A549 treated with GW870086 at 1 μM for 4 hours (cell line): ENCODE data around the gene KRT6A. TPM values are rescaled to one million over a fixed set of nuclear protein-coding genes. Genes with fewer than 3 reads are reported as not detected.

ENCODE experiments used
- total RNA-seq: library from RNA; stranded (reverse); fragments of 200-300 nt; extraction: Qiagen RNA extraction; gene quantifications from 5 replicates; pipeline ENCODE4 v1.2.3, GENCODE V29; 2022; ENCODE audit warnings: low read depth

KRT6A gene
- 5.6 to 6.8 TPM (median 6.6 TPM) in 5 replicates for total RNA-seq

DNA sequence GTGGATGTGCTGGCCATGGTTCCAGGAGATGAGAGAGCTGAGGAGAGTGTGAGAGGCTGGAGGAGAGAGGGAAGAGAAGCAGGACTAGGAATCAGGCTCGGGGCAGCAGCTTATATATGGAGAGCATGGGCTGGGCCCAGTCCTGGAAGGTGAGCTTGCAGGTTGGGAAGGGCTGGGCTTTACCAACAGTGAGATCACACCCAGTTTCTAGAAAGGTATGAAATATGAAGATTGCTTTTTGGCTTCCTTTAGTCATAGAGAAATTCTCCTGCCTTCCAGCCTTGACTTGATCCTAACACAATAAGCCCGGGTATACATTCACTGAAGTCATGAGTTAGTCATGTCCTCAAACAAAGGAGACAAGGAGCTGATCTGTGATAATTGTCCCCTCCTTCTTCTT, at the start of gene KRT6A:
Gene KRT6A, minus strand, starts transcription at position 86 of the 400 bp plus-strand sequence. Its CDS starts 69 bp downstream, at position 17.

DNA sequence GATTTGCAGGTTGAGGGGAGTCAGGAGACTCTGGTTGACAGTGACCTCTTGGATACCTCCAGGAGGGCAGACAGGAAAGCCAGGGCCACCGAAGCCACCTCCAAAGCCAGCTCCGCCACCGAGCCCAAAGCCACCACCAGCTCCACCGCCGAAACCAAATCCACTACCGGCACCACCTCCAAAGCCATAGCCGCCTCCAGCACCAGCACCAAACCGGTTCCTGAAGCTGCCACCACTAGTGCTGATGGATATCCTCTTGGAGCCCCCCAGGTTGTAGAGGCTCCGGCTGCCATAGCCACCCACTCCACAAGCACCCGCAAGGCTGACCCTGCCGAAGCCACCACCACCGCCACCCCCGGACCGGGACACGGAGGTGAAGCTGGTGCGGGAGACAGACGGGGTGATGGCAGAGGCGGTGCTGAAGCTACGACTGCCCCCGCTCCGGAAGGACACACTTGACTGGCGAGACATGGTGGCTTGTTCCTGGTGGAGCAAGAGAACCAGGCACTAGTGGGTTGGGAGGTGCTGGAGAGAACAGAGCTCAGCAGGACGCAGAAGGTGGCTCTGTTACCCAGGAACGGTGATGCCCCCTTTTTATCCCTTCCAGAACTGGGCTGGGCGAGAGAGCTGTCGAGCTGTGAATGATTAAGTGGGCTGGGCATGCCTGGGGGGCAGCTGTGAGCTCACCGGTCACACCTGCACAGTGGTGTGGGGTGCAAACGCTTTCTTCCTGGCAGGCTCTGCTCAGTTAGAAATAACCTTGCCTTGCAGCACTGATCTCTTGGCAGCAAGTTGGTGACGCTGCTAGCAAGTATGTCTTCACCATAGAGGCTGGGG, 27.0 kb upstream of the KRT6A start, which contains the start of gene KRT5:
Gene KRT5, minus strand, starts transcription at position 569 of the 837 bp plus-strand sequence. Its CDS starts 98 bp downstream, at position 471.

DNA sequence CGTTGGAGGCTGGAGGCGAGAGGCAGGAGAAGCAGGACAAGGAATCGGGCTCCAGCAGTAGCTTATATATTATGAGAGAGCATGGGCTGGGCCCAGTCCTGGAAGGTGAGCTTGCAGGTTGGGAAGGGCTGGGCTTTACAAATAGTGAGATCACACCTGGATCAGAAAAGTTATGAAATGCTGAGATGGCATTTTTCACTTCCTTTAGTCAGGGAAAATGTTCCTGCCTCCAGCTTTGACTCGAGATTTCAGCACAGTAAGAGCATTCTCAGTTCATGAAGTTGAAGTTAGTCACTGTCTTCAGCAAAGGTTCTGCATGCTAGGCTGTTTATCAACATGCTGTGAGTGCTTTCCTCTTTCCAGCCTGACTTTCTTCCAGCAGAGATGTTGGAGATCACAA, 19.3 kb downstream of the KRT6A start, which contains the start of gene KRT6C:
Gene KRT6C, minus strand, starts transcription at position 38 of the 400 bp plus-strand sequence. CDS start 68 bp downstream, outside the sequence.

DNA sequence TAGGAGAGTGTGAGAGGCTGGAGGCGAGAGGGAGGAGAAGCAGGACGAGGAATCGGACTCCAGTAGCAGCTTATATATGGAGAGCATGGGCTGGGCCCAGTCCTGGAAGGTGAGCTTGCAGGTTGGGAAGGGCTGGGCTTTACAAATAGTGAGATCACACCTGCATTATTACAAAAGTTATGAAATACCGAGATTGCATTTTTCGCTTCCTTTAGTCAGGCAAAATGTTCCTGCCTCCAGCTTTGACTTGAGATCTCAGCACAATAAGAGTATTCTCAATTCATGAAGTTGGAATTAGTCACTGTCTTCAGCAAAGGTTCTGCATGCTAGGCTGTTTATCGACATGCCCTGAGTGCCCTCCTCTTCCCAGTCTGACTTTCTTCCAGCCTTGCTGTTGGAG, 41.0 kb downstream of the KRT6A start, which contains the start of gene KRT6B:
Gene KRT6B, minus strand, starts transcription at position 46 of the 400 bp plus-strand sequence. CDS start 68 bp downstream, outside the sequence.

Other genes with a start within 250 kb of the KRT6A start
- gene KRT86, start 218.6 kb downstream of the KRT6A start, total RNA-seq = 31.3 to 49.7 TPM (median 45.6 TPM) in 5 replicates
- gene KRT81, start 201.7 kb downstream of the KRT6A start, total RNA-seq = 3,338 to 4,063 TPM (median 3,935 TPM) in 5 replicates
- gene KRT83, start 171.9 kb downstream of the KRT6A start, total RNA-seq = 2.9 to 7.2 TPM (median 6.3 TPM) in 5 replicates
- not detected in 5 replicates for gene KRT85, start 125.8 kb downstream of the KRT6A start, total RNA-seq
- not detected in 5 replicates for gene KRT84, start 107.6 kb downstream of the KRT6A start, total RNA-seq
- gene KRT82, start 86.9 kb downstream of the KRT6A start, total RNA-seq = not detected in 5 replicates
- 0.08 to 0.26 TPM (median 0.10 TPM) in 5 replicates for gene KRT75, start 58.9 kb downstream of the KRT6A start, total RNA-seq
- gene KRT6B, start 41.1 kb downstream of the KRT6A start, total RNA-seq = 0.06 to 0.09 TPM in 2 of 5 replicates, not detected in the others
- gene KRT6C, start 19.5 kb downstream of the KRT6A start, total RNA-seq = not detected in 5 replicates
- gene KRT5, start 27.1 kb upstream of the KRT6A start, total RNA-seq = 0.24 to 0.66 TPM (median 0.49 TPM) in 5 replicates
- not detected in 5 replicates for gene KRT71, start 59.9 kb upstream of the KRT6A start, total RNA-seq
- not detected in 5 replicates for gene KRT74, start 80.6 kb upstream of the KRT6A start, total RNA-seq
- not detected in 5 replicates for gene KRT72, start 108.2 kb upstream of the KRT6A start, total RNA-seq
- gene KRT73, start 125.3 kb upstream of the KRT6A start, total RNA-seq = not detected in 5 replicates
- gene KRT2, start 159.0 kb upstream of the KRT6A start, total RNA-seq = not detected in 5 replicates
- not detected in 5 replicates for gene KRT1, start 187.2 kb upstream of the KRT6A start, total RNA-seq
- not detected in 5 replicates for gene KRT77, start 210.3 kb upstream of the KRT6A start, total RNA-seq